Activated naive CD4-positive, alpha-beta T cell treated with anti-CD3 and anti-CD28 coated beads for 36 hours (primary cell): ENCODE data around the gene C1orf105. TPM values are rescaled to one million over a fixed set of nuclear protein-coding genes. Genes with fewer than 3 reads are reported as not detected.

Experiments used
- CTCF ChIA-PET: fragments of 350-600 bp; sonication (Branson Sonifier 250); formaldehyde crosslinking; loops from one replicate; lab custom pipeline; 2021; ENCODE audit warnings: antibody characterized with exemption; lab: Charles Lee
- DNase-seq: peaks from one replicate; pipeline ENCODE4 v3.0.0-alpha.2; 2020
- H3K27ac Mint-ChIP-seq: one replicate; pipeline ENCODE4 v1.8.0; 2021; ENCODE audit warnings: mild to moderate bottlenecking, mixed read lengths
- H3K27me3 Mint-ChIP-seq: one replicate; pipeline ENCODE4 v1.8.0; 2021; ENCODE audit warnings: low read depth, mixed read lengths
- H3K36me3 Mint-ChIP-seq: one replicate; pipeline ENCODE4 v1.8.0; 2021; ENCODE audit warnings: low read depth, mixed read lengths
- H3K4me1 Mint-ChIP-seq: one replicate; pipeline ENCODE4 v1.8.0; 2021; ENCODE audit warnings: low read depth, mixed read lengths
- H3K4me3 Mint-ChIP-seq: one replicate; pipeline ENCODE4 v1.8.0; 2021; ENCODE audit warnings: mild to moderate bottlenecking, moderate library complexity, mixed read lengths
- H3K9me3 Mint-ChIP-seq: one replicate; pipeline ENCODE4 v1.8.0; 2021; ENCODE audit warnings: mixed read lengths
- intact Hi-C: fragments of 100-400 bp; cut with micrococcal nuclease; formaldehyde crosslinking; loops from one replicate; pipeline ENCODE4 v1.15.1; 2023
- total RNA-seq, 2 experiments: library from RNA; stranded (reverse); gene quantifications; one replicate each; pipeline ENCODE4 v1.2.3, GENCODE V29; 2021

C1orf105 gene
- total RNA-seq, 2 experiments from 2014 or later = not detected

DNA sequence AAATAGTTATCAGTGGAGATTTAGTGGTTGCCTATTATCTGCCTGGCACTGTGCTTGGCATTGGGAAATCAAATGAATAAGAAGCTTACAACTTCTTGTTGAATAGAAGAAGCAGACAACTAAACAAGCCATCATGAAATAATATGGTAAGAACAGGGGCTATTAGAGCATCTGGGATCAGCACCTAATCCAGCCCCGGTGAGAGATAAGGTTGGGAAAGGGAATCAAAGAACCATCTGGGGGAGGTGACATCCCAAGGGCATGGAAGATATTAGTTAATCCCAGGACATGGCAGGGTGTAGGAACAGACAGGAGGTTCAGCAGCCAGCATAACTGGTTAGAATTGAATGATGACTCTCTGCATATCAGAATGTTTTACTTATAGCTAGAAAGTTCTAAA, 76.2 kb downstream of the C1orf105 start:
- H3K9me3 Mint-ChIP-seq = no peaks in the 10 kb centered on the region
- no peak for DNase-seq
- H3K4me3 Mint-ChIP-seq = no peak overlapping the region
- H3K4me1 Mint-ChIP-seq = no peaks in the 10 kb centered on the region
- CTCF ChIA-PET = interaction anchor here (0.6 to 1.5 kb wide), 2 partner anchors 28 to 421 kb away, joined by 3 read pairs; no protein-coding TSS in a partner anchor
- H3K27ac Mint-ChIP-seq = no peak overlapping the region
- intact Hi-C loops = no loop called here
- no peaks in the 10 kb centered on the region for H3K27me3 Mint-ChIP-seq
- no peaks in the 10 kb centered on the region for H3K36me3 Mint-ChIP-seq

DNA sequence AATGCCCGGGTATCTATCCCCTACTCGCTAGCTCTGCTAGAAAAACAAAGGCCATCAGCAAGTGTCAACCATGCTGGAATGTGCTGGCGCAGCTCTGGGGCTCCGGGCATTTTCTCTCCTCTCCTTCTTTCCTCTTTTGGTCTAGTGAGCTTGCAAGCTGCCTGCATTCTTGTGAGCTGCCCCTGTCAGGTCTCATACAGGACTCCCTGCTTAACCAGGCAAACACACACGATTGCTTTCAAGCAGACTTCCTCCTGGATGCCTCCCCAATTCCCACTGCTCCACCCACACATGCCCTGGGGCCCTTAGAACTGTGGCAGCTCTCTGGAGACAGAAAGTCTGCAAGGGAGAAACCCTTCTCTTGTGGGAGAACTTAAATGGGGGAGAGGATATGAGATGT, 76.7 kb downstream of the C1orf105 start:
- no peak overlapping the region for H3K27ac Mint-ChIP-seq
- no peak for DNase-seq
- CTCF ChIA-PET = interaction anchor here (0.5 to 1.5 kb wide), 3 partner anchors 12 to 29 kb away, joined by 3 to 4 read pairs (median 3); no protein-coding TSS in a partner anchor
- no peaks in the 10 kb centered on the region for H3K4me1 Mint-ChIP-seq
- H3K4me3 Mint-ChIP-seq = no peak overlapping the region
- no peaks in the 10 kb centered on the region for H3K9me3 Mint-ChIP-seq
- no peaks in the 10 kb centered on the region for H3K27me3 Mint-ChIP-seq
- intact Hi-C loops = no loop called here
- H3K36me3 Mint-ChIP-seq = no peaks in the 10 kb centered on the region

DNA sequence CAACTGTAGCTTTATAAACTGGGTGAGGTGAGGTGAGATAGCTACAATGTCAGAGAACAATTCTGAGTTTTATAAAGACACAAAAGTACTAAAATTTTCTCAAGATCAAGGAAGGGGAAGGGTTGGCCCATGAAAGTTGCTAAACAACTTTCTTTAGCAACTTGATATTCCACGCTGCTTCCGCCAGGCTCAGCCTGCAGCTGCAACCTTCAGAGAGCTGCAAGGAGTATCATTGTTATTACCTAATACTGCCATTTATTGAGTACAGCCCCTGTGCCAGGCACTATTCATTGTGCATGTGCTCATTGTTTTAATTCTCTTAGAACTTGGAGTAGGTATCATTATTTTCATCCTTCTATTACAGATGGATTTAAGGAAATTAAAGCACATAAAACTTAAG, 78.4 kb downstream of the C1orf105 start:
- H3K9me3 Mint-ChIP-seq = no peaks in the 10 kb centered on the region
- no peak for DNase-seq
- no peak overlapping the region for H3K27ac Mint-ChIP-seq
- no peaks in the 10 kb centered on the region for H3K36me3 Mint-ChIP-seq
- no peaks in the 10 kb centered on the region for H3K27me3 Mint-ChIP-seq
- CTCF ChIA-PET = no interaction called here
- no peaks in the 10 kb centered on the region for H3K4me1 Mint-ChIP-seq
- intact Hi-C loops = no loop called here
- H3K4me3 Mint-ChIP-seq = no peak overlapping the region

DNA sequence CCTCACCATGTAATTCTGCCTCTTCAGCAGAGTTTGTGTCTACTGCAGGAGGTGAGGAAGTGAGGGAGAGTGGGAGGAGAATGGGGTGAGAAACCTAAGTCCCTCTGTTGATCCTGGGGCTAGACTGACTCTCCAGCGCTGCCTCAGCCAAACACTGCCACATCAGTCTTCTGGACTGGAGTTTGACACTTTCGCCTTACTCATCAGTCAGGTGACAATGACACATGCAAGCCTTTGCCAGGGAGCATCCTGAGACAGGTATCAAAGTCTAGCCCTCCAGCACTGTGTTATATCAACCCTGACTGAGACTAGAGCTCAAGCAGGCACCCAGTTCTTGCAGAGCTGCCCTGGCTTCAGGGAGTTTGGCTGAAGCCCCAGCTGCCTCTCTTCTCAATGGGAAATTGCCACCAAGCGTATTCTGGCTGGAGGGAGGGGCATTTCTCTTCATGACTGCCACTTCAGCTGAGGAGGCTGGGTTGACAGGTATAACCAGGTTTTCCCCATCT, 79.2 kb downstream of the C1orf105 start:
- H3K27ac Mint-ChIP-seq = no peak overlapping the region
- no peaks in the 10 kb centered on the region for H3K4me1 Mint-ChIP-seq
- peak; percentile 33 for DNase-seq

DNA sequence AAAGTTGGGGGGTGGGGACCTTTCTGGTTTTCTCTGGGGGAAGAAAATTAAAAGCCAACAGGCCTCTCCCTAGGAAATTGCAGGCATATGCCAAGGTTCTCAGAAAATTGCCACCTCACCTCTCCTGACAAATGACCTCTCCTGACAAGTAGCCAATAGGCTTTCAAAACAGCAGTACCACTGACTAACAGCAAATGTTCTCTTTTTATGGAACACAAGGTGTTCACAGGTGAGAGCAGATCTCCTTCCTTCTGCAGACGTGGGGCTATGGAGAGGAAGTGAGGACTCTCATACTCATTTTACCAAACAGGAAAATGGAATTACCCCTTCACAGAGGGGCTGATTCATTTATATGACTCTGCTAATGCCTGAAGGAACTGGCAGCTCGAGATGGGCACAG, 79.7 kb downstream of the C1orf105 start:
- intact Hi-C loops = no loop called here

More for the DNA sequence above, 79.2 kb downstream of the C1orf105 start:
- CTCF ChIA-PET = interaction anchor here (1.2 kb wide), 1 partner anchor 50 kb away, joined by 3 read pairs; no protein-coding TSS in a partner anchor
- Mint-ChIP-seq H3K27me3 (no peaks in the 10 kb centered on the region), H3K4me3 (no peak overlapping the region), H3K9me3 (no peaks in the 10 kb centered on the region), H3K36me3 (no peaks in the 10 kb centered on the region)
- intact Hi-C loops = no loop called here

DNA sequence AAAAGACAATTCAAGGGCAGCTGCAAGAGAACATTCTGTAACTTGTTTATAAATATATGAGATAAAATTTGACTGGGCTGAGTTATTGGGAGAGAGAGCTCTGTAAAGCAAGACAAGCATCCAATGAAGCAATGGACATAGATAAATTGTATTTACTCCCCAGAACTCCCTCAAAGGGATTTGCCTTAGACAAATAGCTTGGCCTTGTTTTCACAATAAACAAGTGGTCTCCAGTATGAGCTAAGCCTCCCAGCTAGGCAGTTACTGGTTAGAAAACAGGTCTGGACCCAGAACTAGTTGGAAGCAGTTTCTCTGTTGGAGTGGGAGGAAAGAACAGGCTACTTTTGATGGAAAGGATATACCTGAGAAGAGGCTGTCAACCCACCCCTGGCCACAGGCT, 87.3 kb downstream of the C1orf105 start:
- intact Hi-C loops = no loop called here

More for the DNA sequence above, 79.7 kb downstream of the C1orf105 start:
- Mint-ChIP-seq H3K36me3 (no peaks in the 10 kb centered on the region), H3K9me3 (no peaks in the 10 kb centered on the region), H3K27me3 (no peaks in the 10 kb centered on the region), H3K4me1 (no peaks in the 10 kb centered on the region), H3K27ac (no peak overlapping the region), H3K4me3 (no peak overlapping the region)
- no peak for DNase-seq
- CTCF ChIA-PET = interaction anchor here (1.2 kb wide), 1 partner anchor 50 kb away, joined by 3 read pairs; no protein-coding TSS in a partner anchor

DNA sequence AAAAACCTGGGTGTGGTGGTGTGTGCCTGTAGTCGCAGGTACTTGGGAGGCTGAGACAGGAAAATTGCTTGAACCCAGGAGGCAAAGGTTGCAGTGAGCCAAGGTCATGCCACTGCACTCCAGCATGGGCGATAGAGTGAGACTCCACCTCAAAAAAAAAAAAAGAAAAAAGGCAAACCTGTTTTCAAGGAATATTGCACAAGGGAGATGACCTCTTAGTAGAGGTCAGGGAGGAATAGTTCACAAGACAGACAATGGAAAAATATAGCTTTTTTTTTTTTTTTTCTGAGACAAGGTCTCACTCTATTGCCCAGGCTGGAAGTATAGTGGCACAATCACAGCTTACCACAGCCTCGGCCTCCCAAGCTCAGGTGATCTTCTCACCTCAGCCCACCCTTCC, 90.0 kb downstream of the C1orf105 start:
- Mint-ChIP-seq H3K9me3 (no peaks in the 10 kb centered on the region), H3K4me3 (no peak overlapping the region), H3K4me1 (no peaks in the 10 kb centered on the region), H3K36me3 (no peaks in the 10 kb centered on the region), H3K27me3 (no peaks in the 10 kb centered on the region), H3K27ac (no peak overlapping the region)
- intact Hi-C loops = no loop called here
- no peak for DNase-seq
- CTCF ChIA-PET = interaction anchor here (0.6 to 0.7 kb wide), 2 partner anchors 13 to 79 kb away, joined by 4 to 7 read pairs; no protein-coding TSS in a partner anchor

More for the DNA sequence above, 87.3 kb downstream of the C1orf105 start:
- CTCF ChIA-PET = no interaction called here
- H3K27me3 Mint-ChIP-seq = no peaks in the 10 kb centered on the region
- no peaks in the 10 kb centered on the region for H3K36me3 Mint-ChIP-seq
- no peak overlapping the region for H3K27ac Mint-ChIP-seq
- no peaks in the 10 kb centered on the region for H3K4me1 Mint-ChIP-seq
- H3K4me3 Mint-ChIP-seq = no peak overlapping the region
- DNase-seq = no peak
- no peaks in the 10 kb centered on the region for H3K9me3 Mint-ChIP-seq

DNA sequence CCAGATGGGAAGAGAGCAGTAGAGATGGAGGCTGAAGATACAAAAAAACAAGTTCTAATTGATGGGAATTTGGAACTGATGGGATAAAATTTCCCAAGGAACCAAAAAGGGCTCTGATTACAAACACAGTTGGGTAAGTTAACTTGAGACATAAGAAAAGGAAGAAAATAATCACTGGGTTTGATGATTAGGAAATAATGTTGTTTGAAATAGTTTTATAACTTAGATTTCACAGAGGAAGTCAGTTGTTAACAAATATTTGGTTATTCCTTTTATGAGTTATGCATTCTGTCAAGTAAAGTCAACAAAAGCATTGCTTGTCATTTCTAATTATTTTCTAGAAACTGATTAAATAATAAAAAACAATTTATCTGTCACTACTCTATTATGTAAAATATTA, 92.1 kb downstream of the C1orf105 start:
- H3K4me1 Mint-ChIP-seq = no peaks in the 10 kb centered on the region
- intact Hi-C loops = no loop called here
- CTCF ChIA-PET = interaction anchor here (0.9 kb wide), 1 partner anchor 9 kb away, joined by 3 read pairs; no protein-coding TSS in a partner anchor
- no peaks in the 10 kb centered on the region for H3K9me3 Mint-ChIP-seq
- no peaks in the 10 kb centered on the region for H3K27me3 Mint-ChIP-seq
- no peak overlapping the region for H3K4me3 Mint-ChIP-seq
- no peak overlapping the region for H3K27ac Mint-ChIP-seq
- DNase-seq = no peak
- no peaks in the 10 kb centered on the region for H3K36me3 Mint-ChIP-seq

DNA sequence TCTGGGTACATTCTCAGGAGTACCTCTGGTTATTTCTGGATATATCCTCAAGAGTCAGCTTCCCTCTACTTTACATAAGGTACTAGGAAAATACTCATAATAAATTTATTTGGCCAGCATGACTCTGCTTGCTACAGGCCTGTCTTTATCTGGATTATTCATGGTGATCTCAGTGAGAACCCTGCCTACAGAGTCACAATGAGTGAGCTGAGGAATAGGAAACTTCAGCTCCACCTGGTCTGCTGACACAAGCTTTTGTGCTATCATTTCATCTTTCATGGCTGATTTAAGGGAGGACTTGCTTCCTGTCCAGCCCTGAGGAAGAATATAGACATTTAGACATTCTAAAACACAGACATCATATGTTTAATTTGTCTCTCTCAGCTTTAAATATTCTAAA, 93.0 kb downstream of the C1orf105 start:
- no peaks in the 10 kb centered on the region for H3K4me1 Mint-ChIP-seq
- no peaks in the 10 kb centered on the region for H3K9me3 Mint-ChIP-seq
- H3K27ac Mint-ChIP-seq = no peak overlapping the region
- intact Hi-C loops = no loop called here
- no peak for DNase-seq
- H3K36me3 Mint-ChIP-seq = no peaks in the 10 kb centered on the region
- CTCF ChIA-PET = no interaction called here
- no peaks in the 10 kb centered on the region for H3K27me3 Mint-ChIP-seq
- H3K4me3 Mint-ChIP-seq = no peak overlapping the region

DNA sequence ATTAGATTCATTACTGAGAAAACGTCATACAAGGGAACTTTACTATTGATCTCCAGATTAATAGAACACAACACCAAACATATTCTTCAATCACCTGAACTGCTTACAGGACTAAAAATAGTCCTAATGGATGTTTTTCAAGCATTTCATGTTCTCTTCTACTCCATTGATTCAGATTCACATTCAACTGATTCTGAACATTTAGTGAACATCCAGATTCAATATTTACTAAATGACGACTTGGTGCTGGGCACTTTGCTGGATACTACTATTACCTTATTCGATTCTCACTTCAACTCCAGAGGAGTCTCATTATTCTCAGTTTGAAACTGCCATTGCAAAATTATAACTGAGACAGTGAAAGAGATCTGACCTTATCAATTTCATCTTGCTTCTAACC, 93.6 kb downstream of the C1orf105 start:
- DNase-seq = no peak
- no peak overlapping the region for H3K4me3 Mint-ChIP-seq
- CTCF ChIA-PET = no interaction called here
- H3K36me3 Mint-ChIP-seq = no peaks in the 10 kb centered on the region
- intact Hi-C loops = no loop called here
- no peak overlapping the region for H3K27ac Mint-ChIP-seq
- H3K27me3 Mint-ChIP-seq = no peaks in the 10 kb centered on the region
- no peaks in the 10 kb centered on the region for H3K9me3 Mint-ChIP-seq
- H3K4me1 Mint-ChIP-seq = no peaks in the 10 kb centered on the region

DNA sequence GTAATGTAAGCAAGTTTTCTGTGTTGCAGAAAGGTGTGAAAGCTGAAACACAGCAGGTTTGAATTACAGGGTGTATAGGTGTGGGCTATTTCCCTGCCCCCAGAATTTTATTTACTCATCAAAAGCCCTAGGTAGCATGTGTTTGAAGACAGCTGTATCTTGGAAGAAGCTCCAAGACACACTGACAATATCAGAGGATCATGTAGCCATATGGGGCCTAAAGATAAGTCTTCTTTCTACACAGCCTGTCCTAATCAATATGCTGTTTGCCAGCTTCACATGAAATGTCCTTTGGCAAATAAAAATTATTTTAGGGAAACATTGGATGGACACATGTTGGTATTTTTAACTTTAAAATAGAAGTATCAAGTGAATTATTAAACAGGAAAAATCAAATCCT, 95.0 kb downstream of the C1orf105 start:
- Mint-ChIP-seq H3K9me3 (no peaks in the 10 kb centered on the region), H3K27me3 (no peaks in the 10 kb centered on the region), H3K27ac (no peak overlapping the region), H3K4me1 (no peaks in the 10 kb centered on the region), H3K36me3 (no peaks in the 10 kb centered on the region), H3K4me3 (no peak overlapping the region)
- intact Hi-C loops = no loop called here
- DNase-seq = no peak
- CTCF ChIA-PET = no interaction called here

DNA sequence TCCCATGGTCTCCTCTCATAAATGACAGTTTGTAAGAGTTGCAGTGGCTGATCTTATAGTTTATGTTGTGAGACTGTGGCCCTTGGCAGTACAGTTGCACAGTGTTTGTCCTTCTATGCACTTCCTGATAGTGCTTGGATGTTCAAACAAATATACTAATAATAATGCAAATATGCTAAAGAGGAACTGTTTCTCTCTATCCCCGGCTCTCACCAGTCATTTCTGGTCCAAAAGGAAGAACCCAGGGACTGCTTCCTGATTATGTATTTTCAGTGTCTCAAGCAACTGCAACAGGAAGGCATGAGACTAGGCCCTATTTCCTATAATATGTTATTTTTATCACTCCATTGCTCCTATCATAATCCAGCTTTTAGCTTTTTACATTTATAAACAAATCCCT, 95.4 kb downstream of the C1orf105 start:
- Mint-ChIP-seq H3K4me1 (no peaks in the 10 kb centered on the region), H3K27me3 (no peaks in the 10 kb centered on the region), H3K4me3 (no peak overlapping the region), H3K27ac (no peak overlapping the region), H3K9me3 (no peaks in the 10 kb centered on the region), H3K36me3 (no peaks in the 10 kb centered on the region)
- intact Hi-C loops = no loop called here
- CTCF ChIA-PET = no interaction called here
- DNase-seq = no peak

DNA sequence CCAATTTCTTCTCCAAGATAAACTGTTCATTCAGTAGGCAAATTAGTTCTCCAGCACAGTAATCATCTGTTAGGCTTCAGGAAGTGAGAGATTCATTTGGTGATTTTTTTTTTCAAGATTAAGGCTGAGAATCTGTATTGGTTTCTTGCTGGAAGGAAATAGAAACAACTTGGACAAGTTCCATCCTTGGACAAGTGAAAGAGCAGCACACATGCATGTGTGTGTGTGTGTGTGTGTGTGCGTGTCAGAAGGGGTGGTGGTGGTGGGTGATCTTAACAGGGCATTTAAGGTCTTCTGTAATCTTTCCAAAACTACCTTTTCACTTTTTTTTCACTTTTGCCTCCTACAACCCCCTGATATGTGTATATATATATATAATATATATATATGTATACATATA, 96.6 kb downstream of the C1orf105 start:
- CTCF ChIA-PET = interaction anchor here (0.7 kb wide), 1 partner anchor 15 kb away, joined by 3 read pairs; no protein-coding TSS in a partner anchor
- intact Hi-C loops = no loop called here
- no peaks in the 10 kb centered on the region for H3K27me3 Mint-ChIP-seq
- no peak overlapping the region for H3K4me3 Mint-ChIP-seq
- H3K4me1 Mint-ChIP-seq = no peaks in the 10 kb centered on the region
- H3K9me3 Mint-ChIP-seq = no peaks in the 10 kb centered on the region
- H3K27ac Mint-ChIP-seq = no peak overlapping the region
- no peak for DNase-seq
- no peaks in the 10 kb centered on the region for H3K36me3 Mint-ChIP-seq
